Stomach smooth muscle (tissue), 2 donors: ENCODE results near the gene COG5.
A peak's percentile ranks its signal among the peaks of the same experiment; 100 is the strongest.

Source experiments
- H3K27ac ChIP-seq: one replicate; pipeline ENCODE4 v1.7.0; 2013; ENCODE audit warnings: mild to moderate bottlenecking, low read length, inconsistent platforms
- H3K27me3 ChIP-seq, 2 donors: one replicate each; pipeline ENCODE4 v1.7.0; 2013; ENCODE audit warnings: low read length in 2 of 2; ENCODE audit not compliant: insufficient read depth in 2 of 2, control insufficient read depth in 1 of 2
- H3K36me3 ChIP-seq, 2 donors: one replicate each; pipeline ENCODE4 v1.7.0; 2013; ENCODE audit warnings: low read length in 2 of 2; ENCODE audit not compliant: control insufficient read depth in 2 of 2, insufficient read depth in 2 of 2
- H3K4me1 ChIP-seq: one replicate; pipeline ENCODE4 v1.7.0; 2013; ENCODE audit warnings: low read length; ENCODE audit not compliant: control insufficient read depth, insufficient read depth
- H3K4me3 ChIP-seq, 2 donors: one replicate each; pipeline ENCODE4 v1.7.0; 2013; ENCODE audit warnings: low read length in 2 of 2
- H3K9ac ChIP-seq, 2 donors: one replicate each; pipeline ENCODE4 v1.7.0; 2013; ENCODE audit warnings: low read length in 2 of 2, mild to moderate bottlenecking in 1 of 2
- H3K9me3 ChIP-seq, 2 donors: one replicate each; pipeline ENCODE4 v1.7.0; 2013; ENCODE audit warnings: low read length in 2 of 2; ENCODE audit not compliant: control insufficient read depth in 2 of 2
- donor health status: healthy.
- donor health status: Pancreatic carcinoma.

The COG5 gene

GRCh38 chr7:107563775-107564552 lies at the start of gene COG5, which contains the start of gene DUS4L:
Gene COG5 (minus strand): TSS chr7:107563920. CDS start chr7:107563896, 24 bp downstream.
Gene DUS4L (plus strand): TSS chr7:107563971. CDS start chr7:107567071, 3,100 bp downstream.
- H3K27me3 ChIP-seq, result no peaks in the 10 kb centered on the region
- no peaks in the 10 kb centered on the region for H3K9me3 ChIP-seq
- peak within 1 kb of the TSS; percentile 77 for H3K27ac ChIP-seq
- H3K9ac ChIP-seq, result peak within 1 kb of the TSS; percentile 83 to 94
- H3K36me3 ChIP-seq, result no peaks in the 10 kb centered on the region
- H3K4me3 ChIP-seq, result peak within 1 kb of the TSS; percentile 82 to 91
- peaks cover 3% of the 10 kb centered on the region for H3K4me1 ChIP-seq

DNA sequence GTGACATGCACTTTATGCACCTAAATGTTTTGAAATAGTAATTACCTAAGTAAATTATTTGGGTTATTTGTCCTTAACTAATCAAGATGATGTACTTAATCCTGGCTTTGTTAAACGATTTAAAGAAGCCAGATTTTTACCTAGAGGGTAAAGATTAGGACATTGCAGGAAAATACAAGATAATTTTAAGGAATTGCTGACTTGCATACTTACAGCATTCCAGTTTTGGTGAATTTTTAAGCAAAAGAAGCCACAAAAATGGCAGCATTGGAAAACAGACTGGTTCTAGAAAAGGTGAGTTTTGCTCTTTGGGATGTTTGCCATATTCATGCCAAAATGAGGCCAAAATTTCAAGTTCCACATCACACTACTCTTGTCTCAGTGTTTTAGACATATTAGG lies 49.7 kb upstream of the COG5 start:
- Histone ChIP-seq H3K27ac (no peak overlapping the region), H3K4me1 (no peaks in the 10 kb centered on the region), H3K4me3 (no peak overlapping the region), H3K9me3 (no peaks in the 10 kb centered on the region), H3K9ac (no peak overlapping the region), H3K36me3 (peaks cover 17 to 30% of the 10 kb centered on the region in 2 donors), H3K27me3 (no peaks in the 10 kb centered on the region)

- Histone ChIP-seq H3K4me1 (no peaks in the 10 kb centered on the region), H3K27ac (no peak overlapping the region), H3K4me3 (no peak overlapping the region), H3K9ac (no peak overlapping the region), H3K9me3 (no peaks in the 10 kb centered on the region), H3K36me3 (peaks cover 13 to 28% of the 10 kb centered on the region in 2 donors), H3K27me3 (no peaks in the 10 kb centered on the region)
Observed at GRCh38 chr7:107610323-107610722, 46.6 kb upstream of the COG5 start.

DNA sequence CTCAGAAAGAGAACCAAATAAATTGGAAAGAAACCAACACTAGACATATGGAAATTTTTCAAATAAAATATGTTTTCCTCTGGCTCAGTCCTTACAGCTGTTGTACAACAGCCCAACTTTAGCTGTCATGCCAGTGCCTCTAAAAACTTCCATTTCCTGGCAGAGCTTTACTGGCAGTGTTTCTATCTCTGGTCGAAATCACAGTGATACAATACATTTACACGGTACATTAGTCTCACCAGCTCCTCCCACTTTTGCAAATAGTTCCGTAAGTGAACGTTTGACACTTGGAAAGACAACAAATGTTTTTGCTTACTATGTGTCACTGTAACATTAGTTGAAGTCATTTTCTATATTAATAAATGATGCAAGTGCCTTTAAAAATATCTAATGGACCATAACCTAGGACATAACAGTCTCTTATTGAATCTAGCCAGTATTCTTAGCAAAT lies 46.1 kb upstream of the COG5 start:
- Histone ChIP-seq H3K9ac (no peak overlapping the region), H3K27ac (no peak overlapping the region), H3K4me3 (no peak overlapping the region), H3K4me1 (no peaks in the 10 kb centered on the region), H3K36me3 (peaks cover 13 to 28% of the 10 kb centered on the region in 2 donors), H3K9me3 (no peaks in the 10 kb centered on the region), H3K27me3 (no peaks in the 10 kb centered on the region)

DNA sequence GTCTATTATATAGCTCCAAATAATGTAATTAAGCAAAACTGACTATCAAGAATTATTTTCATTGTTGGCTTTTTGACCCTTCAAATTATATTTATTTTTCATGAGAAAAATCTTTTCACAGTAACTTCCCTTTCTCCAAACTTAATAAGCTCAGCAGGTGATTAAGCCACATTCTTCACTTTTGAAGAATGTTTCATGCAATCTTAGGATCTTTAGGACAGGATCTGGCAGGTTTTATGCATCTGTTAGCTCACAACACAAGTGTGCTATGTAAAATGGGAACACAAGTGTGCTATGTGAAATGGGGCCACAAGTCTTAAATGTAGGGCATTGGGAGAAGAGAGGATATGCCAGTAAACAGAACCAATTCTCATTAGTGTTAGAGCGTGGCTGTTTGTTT lies 42.6 kb upstream of the COG5 start:
- Histone ChIP-seq H3K4me1 (no peaks in the 10 kb centered on the region), H3K4me3 (no peak overlapping the region), H3K9me3 (no peaks in the 10 kb centered on the region), H3K9ac (no peak overlapping the region), H3K27ac (no peak overlapping the region), H3K36me3 (peaks cover 4 to 19% of the 10 kb centered on the region in 2 donors), H3K27me3 (no peaks in the 10 kb centered on the region)

GRCh38 chr7:107605218-107605815 lies 41.6 kb upstream of the COG5 start:
- Histone ChIP-seq H3K27me3 (no peaks in the 10 kb centered on the region), H3K4me1 (no peaks in the 10 kb centered on the region), H3K9ac (no peak overlapping the region), H3K27ac (no peak overlapping the region), H3K4me3 (no peak overlapping the region), H3K36me3 (peaks cover 4 to 23% of the 10 kb centered on the region in 2 donors), H3K9me3 (no peaks in the 10 kb centered on the region)

DNA sequence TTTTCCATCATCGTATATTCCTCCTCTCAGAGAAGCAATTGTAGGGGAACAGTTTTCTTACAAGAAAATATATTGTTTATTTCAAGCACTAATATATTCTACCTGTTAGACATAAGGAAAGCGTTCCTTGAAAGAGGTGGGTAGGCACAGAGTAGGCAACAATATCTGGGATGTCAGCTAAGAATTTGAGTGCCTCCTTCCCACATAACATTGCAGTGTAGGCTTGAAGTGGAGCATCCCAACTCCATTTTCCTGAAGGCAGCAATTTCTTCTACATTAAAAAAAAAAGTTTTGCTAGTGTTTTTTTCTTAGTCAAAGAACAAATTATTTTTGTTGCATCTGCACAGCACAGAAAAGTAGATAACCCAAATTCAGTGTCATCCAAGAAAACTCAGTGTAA lies 37.1 kb upstream of the COG5 start:
- Histone ChIP-seq H3K27ac (no peak overlapping the region), H3K36me3 (peaks cover 0 to 16% of the 10 kb centered on the region in 2 donors), H3K27me3 (no peaks in the 10 kb centered on the region), H3K9ac (no peak overlapping the region), H3K4me3 (no peak overlapping the region), H3K4me1 (no peaks in the 10 kb centered on the region), H3K9me3 (no peaks in the 10 kb centered on the region)

DNA sequence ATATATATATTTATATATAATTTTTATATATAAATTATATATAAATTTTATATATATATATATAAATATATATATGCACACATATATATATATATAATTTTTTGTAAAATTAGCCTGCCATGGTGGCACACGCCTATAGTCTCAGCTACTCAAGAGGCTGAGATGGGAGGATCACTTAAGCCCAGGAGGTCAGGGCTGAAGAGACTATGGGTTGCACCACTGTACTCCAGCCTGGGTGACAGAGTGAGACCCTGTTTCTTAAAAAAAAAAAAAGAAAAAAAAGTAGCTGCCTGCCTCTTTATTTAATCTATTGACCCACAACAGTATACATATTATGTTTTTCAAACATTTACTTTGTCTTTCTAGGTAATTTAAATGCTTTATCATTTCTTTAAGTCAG lies 35.5 kb upstream of the COG5 start:
- Histone ChIP-seq H3K27me3 (no peaks in the 10 kb centered on the region), H3K4me3 (no peak overlapping the region), H3K4me1 (peaks cover 7% of the 10 kb centered on the region), H3K36me3 (peaks cover 2 to 10% of the 10 kb centered on the region in 2 donors), H3K9me3 (no peaks in the 10 kb centered on the region), H3K9ac (no peak overlapping the region), H3K27ac (no peak overlapping the region)

DNA sequence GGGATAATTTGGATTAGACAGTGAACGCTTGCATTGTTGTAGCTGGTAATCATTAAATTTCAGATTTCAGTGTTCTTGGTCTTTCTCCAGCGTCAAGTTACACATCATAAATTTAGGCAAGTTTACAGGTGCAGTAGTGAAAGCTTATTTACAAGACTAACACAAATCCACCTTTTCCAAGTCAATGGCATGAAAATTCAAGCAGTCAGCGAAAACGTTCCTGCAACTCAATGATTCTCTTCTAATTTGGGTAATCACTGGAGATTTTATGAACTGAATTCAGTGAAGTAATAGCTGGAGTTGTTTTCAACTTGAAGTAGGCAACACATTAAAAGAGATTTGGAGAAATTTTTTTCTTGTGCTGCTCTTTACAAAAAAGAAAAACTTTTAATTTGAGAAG lies 34.2 kb upstream of the COG5 start:
- no peaks in the 10 kb centered on the region for H3K9me3 ChIP-seq
- no peak overlapping the region for H3K4me3 ChIP-seq
- H3K4me1 ChIP-seq, result peaks cover 7% of the 10 kb centered on the region
- peaks cover 2 to 10% of the 10 kb centered on the region in 2 donors for H3K36me3 ChIP-seq
- no peak overlapping the region for H3K9ac ChIP-seq
- no peaks in the 10 kb centered on the region for H3K27me3 ChIP-seq
- H3K27ac ChIP-seq, result no peak overlapping the region

- peaks cover 2 to 10% of the 10 kb centered on the region in 2 donors for H3K36me3 ChIP-seq
- H3K9me3 ChIP-seq, result no peaks in the 10 kb centered on the region
- no peaks in the 10 kb centered on the region for H3K27me3 ChIP-seq
- no peak overlapping the region for H3K27ac ChIP-seq
- no peak overlapping the region for H3K9ac ChIP-seq
- H3K4me1 ChIP-seq, result peaks cover 7% of the 10 kb centered on the region
- H3K4me3 ChIP-seq, result no peak overlapping the region
Observed at GRCh38 chr7:107597582-107597916, 33.8 kb upstream of the COG5 start.
